Gastroesophageal sphincter (tissue), 4 donors: ENCODE data around the gene DPRX. TPM values are rescaled to one million over a fixed set of nuclear protein-coding genes. Genes with fewer than 3 reads are reported as not detected.
"Not testable (repeated sequence)": the region's sequence is repeated elsewhere in the genome, so short reads cannot be mapped to it uniquely, and the experiment has no call there.

Experiments used
- ATAC-seq: fragments of 150-250 bp; one replicate; pipeline ENCODE4 v1.9.1; 2016; ENCODE audit warnings: mild to moderate bottlenecking, moderate library complexity
- H3K27ac ChIP-seq, 4 donors: fragments of 200-600 bp; sonication (generic) in 3 of 4; 1 replicate in 3 of 4; 2 replicates in 1 of 4; pipeline ENCODE4 v1.5.1; 2016 to 2019
- H3K27me3 ChIP-seq: fragments of 200-600 bp; sonication (generic); one replicate; pipeline ENCODE4 v1.5.1; 2019
- H3K36me3 ChIP-seq, 2 donors: fragments of 200-600 bp; sonication (generic); one replicate each; pipeline ENCODE4 v1.5.1; 2019; ENCODE audit warnings: control low read depth in 1 of 2
- H3K4me1 ChIP-seq, 3 donors: fragments of 200-600 bp; sonication (generic); 1 replicate in 2 of 3; 2 replicates in 1 of 3; pipeline ENCODE4 v1.5.1; 2016 to 2019; ENCODE audit warnings: control low read depth in 2 of 3
- H3K4me3 ChIP-seq, 2 donors: fragments of 200-600 bp; sonication (generic); one replicate each; pipeline ENCODE4 v1.5.1; 2019; ENCODE audit warnings: mild to moderate bottlenecking in 1 of 2, moderate library complexity in 1 of 2
- H3K9me3 ChIP-seq, 3 donors: fragments of 200-600 bp; sonication (generic); one replicate each; pipeline ENCODE4 v1.5.1; 2017 to 2019; ENCODE audit warnings: control low read depth in 2 of 3
- CTCF ChIP-seq, 4 experiments: fragments of 200-600 bp in 2 of 4; fragments of 450-650 bp in 2 of 4; sonication (generic) in 1 of 4; IDR thresholded peaks; one replicate each; pipeline ENCODE4 v1.5.1; 2017 to 2019; ENCODE audit warnings: antibody characterized with exemption in 4 of 4, mild to moderate bottlenecking in 2 of 4, moderate library complexity in 2 of 4
- EP300 ChIP-seq: sonication (generic); formaldehyde crosslinking; IDR thresholded peaks from one replicate; pipeline ENCODE4 v1.6.1; 2017; ENCODE audit warnings: antibody characterized with exemption, mild to moderate bottlenecking
- POLR2A ChIP-seq, 2 donors: fragments of 450-650 bp; IDR thresholded peaks; one replicate each; pipeline ENCODE4 v1.6.1; 2017; ENCODE audit warnings: antibody characterized with exemption in 2 of 2, mild to moderate bottlenecking in 2 of 2, moderate library complexity in 1 of 2
- POLR2AphosphoS5 ChIP-seq: sonication (generic); formaldehyde crosslinking; IDR thresholded peaks from one replicate; pipeline ENCODE4 v1.6.1; 2017; ENCODE audit warnings: antibody characterized with exemption
- WGBS, 2 donors: methylation state at CpG; one replicate each; pipeline ENCODE4 v1.1.5; 2018; ENCODE audit warnings: low coverage in 1 of 2; 5-methylcytosine and 5-hydroxymethylcytosine counted together
- total RNA-seq, 4 donors: library from RNA; depleted of rRNA; stranded (reverse); fragments of >200 nt; gene quantifications; one replicate each; pipeline ENCODE4 v1.1.0, GENCODE V29; 2016

Gene DPRX
- total RNA-seq, 4 donors from 2014 or later: not detected

DNA sequence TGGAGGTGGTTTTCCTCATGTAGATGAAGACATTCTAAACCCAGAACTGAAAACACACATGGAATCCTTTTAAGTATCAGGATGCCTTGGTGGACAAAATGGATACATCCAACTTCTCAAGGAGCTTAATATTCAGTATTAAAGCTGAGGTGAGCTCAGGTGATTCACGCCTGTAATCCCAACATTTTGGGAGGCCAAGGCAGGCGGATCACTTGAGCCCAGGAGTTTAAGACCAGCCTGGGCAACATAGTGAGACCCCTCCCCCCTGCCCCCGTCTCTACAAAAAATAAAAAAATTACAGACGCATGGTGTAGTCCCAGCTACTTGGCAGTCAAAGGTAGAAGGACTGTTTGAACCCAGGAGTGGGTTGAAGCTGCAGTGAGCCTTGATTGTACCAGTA is 28.8 kb downstream of the DPRX start:
- 69% methylated on average over 3 of the region's 4 CpGs; no CpG with 5 or more reads in 1 of the 2 donors for WGBS, 2 donors
- ATAC-seq: no peak
- Histone ChIP-seq H3K27ac (peak overlapping the region in 1 of 4 donors; percentile 38), H3K4me1 (no peaks in the 10 kb centered on the region), H3K4me3 (no peak overlapping the region), H3K27me3 (peaks cover 46% of the 10 kb centered on the region), H3K9me3 (no peaks in the 10 kb centered on the region), H3K36me3 (no peaks in the 10 kb centered on the region)
- TF ChIP-seq POLR2A (IDR thresholded peaks at IDR 0.05) (no peak), CTCF (IDR thresholded peaks at IDR 0.05) (no peak), EP300 (no peak), POLR2AphosphoS5 (no peak)

DNA sequence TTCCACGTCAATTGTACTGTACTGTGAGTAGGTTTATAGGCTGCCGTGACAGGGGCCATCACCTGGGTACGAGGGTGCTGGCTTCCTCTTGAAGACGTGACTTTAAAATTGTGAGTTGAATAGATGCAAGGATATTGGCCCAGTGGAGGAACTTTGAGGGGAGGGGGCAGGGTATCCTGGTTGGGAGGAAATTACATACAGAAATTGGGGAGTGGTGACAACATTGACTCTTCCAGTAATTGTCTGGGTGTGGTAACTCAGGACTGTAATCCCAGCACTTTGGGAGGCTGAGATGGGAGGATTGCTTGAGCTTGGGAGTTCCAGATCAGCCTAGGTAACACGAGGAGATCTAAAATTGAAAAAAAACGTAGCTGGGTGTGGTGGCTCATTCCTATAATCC is 30.4 kb downstream of the DPRX start:
- no peak for ATAC-seq
- H3K4me1 ChIP-seq: no peaks in the 10 kb centered on the region
- H3K9me3 ChIP-seq: no peaks in the 10 kb centered on the region
- H3K27ac ChIP-seq: no peak overlapping the region
- no peaks in the 10 kb centered on the region for H3K36me3 ChIP-seq
- H3K27me3 ChIP-seq: peaks cover 42% of the 10 kb centered on the region
- WGBS, 2 donors: 65 to 88% methylated on average over 4 to 5 of the region's 6 CpGs
- TF ChIP-seq POLR2A (IDR thresholded peaks at IDR 0.05) (no peak), EP300 (no peak), POLR2AphosphoS5 (no peak), CTCF (IDR thresholded peaks at IDR 0.05) (no peak)
- no peak overlapping the region for H3K4me3 ChIP-seq

DNA sequence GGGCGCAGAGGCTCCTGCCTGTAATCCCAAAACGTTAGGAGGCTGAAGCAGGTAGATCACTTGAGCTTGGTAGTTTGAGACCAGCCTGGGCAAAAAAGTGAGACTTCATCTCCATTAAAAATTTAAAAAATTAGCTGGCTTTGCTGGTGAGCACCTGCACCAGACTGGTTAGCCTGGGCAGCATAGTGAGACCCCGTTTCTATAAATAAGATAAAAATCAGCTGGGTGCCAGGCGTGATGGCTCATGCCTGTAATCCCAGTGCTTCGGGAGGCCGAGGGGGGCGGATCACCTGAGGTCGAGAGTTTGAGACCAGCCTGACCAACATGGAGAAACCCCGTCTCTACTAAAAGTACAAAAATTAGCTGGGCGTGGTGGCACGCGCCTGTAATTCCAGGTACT is 32.4 kb downstream of the DPRX start:
- Histone ChIP-seq H3K27me3 (peaks cover 30% of the 10 kb centered on the region), H3K9me3 (no peaks in the 10 kb centered on the region), H3K4me3 (no peak overlapping the region), H3K4me1 (no peaks in the 10 kb centered on the region), H3K36me3 (no peaks in the 10 kb centered on the region), H3K27ac (no peak overlapping the region)
- WGBS, 2 donors: 89 to 93% methylated on average over 3 to 9 of the region's 12 CpGs
- no peak for ATAC-seq
- no peak for TF ChIP-seq POLR2A (IDR thresholded peaks at IDR 0.05)
- no peak for TF ChIP-seq EP300
- no peak for TF ChIP-seq CTCF (IDR thresholded peaks at IDR 0.05)
- no peak for TF ChIP-seq POLR2AphosphoS5

DNA sequence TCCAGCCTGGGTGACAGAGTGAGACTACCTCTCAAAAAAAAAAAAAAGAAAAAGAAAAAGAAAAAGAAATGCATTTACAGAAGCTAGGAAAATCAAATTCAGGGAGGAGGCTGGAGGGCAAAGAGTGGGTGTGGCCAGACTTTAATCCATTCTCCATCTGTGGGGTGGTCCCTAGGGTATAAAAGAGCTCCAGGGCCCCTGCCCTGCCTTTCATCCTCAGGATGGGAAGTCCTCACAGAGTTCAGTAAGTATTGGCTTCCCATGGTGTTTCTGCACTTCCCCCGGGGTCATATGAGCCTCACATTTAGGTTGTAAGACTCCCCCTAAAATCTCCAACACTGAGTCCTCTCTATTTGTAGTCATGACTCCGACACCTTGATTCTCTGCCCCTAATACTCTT is 33.0 kb downstream of the DPRX start:
- 60 to 77% methylated on average over 2 of the region's 2 CpGs for WGBS, 2 donors

GRCh38 chr19:53666331-53666730 is 34.5 kb downstream of the DPRX start:
- H3K4me3 ChIP-seq, ATAC-seq, H3K4me1 ChIP-seq, H3K27ac ChIP-seq, H3K9me3 ChIP-seq, H3K36me3 ChIP-seq: not testable (repeated sequence)
- WGBS, 2 donors: 50 to 83% methylated on average over 1 of the region's 3 CpGs
- H3K27me3 ChIP-seq: peaks cover 30% of the 10 kb centered on the region

More for the DNA sequence above, 33.0 kb downstream of the DPRX start:
- ATAC-seq: no peak
- TF ChIP-seq EP300: no peak
- no peak for TF ChIP-seq POLR2A (IDR thresholded peaks at IDR 0.05)
- no peak for TF ChIP-seq POLR2AphosphoS5
- no peak for TF ChIP-seq CTCF (IDR thresholded peaks at IDR 0.05)
- H3K36me3 ChIP-seq: no peaks in the 10 kb centered on the region
- no peaks in the 10 kb centered on the region for H3K4me1 ChIP-seq
- no peak overlapping the region for H3K27ac ChIP-seq
- H3K4me3 ChIP-seq: no peak overlapping the region
- H3K9me3 ChIP-seq: no peaks in the 10 kb centered on the region
- peaks cover 30% of the 10 kb centered on the region for H3K27me3 ChIP-seq

GRCh38 chr19:53668804-53669203 is 37.0 kb downstream of the DPRX start:
- not testable (repeated sequence) for H3K4me3 ChIP-seq, H3K36me3 ChIP-seq, H3K27ac ChIP-seq, H3K9me3 ChIP-seq, ATAC-seq, H3K4me1 ChIP-seq
- WGBS, 2 donors: 79 to 100% methylated on average over 2 of the region's 3 CpGs
- peaks cover 25% of the 10 kb centered on the region for H3K27me3 ChIP-seq
